Kidney tubule cell (primary cell): ENCODE measurements around the gene AGPAT3.
"Not testable (repeated sequence)": the region's sequence is repeated elsewhere in the genome, so short reads cannot be mapped to it uniquely, and the experiment has no call there.

Experiments
- DNase-seq: peaks from one replicate; pipeline ENCODE4 v3.0.0-alpha.2; 2018; ENCODE audit warnings: low spot score

Gene AGPAT3

GRCh38 chr21:43834146-43834905 is 30.7 kb upstream of the AGPAT3 start:
- no peak for DNase-seq

- DNase-seq, result no peak
These were observed 30.0 kb upstream of the AGPAT3 start for GRCh38 chr21:43835050-43835449.

- no peak for DNase-seq
These were observed 29.2 kb upstream of the AGPAT3 start for GRCh38 chr21:43835861-43836260.

- DNase-seq, result no peak
These were observed 28.4 kb upstream of the AGPAT3 start for GRCh38 chr21:43836616-43837015.

GRCh38 chr21:43840259-43840658 is 24.8 kb upstream of the AGPAT3 start:
- no peak for DNase-seq

GRCh38 chr21:43842742-43843141 is 22.3 kb upstream of the AGPAT3 start:
- no peak for DNase-seq

- not testable (repeated sequence) for DNase-seq
These were observed 20.1 kb upstream of the AGPAT3 start for GRCh38 chr21:43844906-43845305.

GRCh38 chr21:43845386-43845785 is 19.6 kb upstream of the AGPAT3 start:
- no peak for DNase-seq

- DNase-seq, result no peak
These were observed 18.6 kb upstream of the AGPAT3 start for GRCh38 chr21:43846430-43846829.

- no peak for DNase-seq
These were observed 17.7 kb upstream of the AGPAT3 start for GRCh38 chr21:43847301-43847700.

- DNase-seq, result no peak
These were observed 16.3 kb upstream of the AGPAT3 start for GRCh38 chr21:43848771-43849170.

GRCh38 chr21:43849532-43850299 is 15.3 kb upstream of the AGPAT3 start:
- DNase-seq, result no peak

- no peak for DNase-seq
These were observed 14.2 kb upstream of the AGPAT3 start for GRCh38 chr21:43850728-43851295.

GRCh38 chr21:43851593-43851992 is 13.4 kb upstream of the AGPAT3 start:
- DNase-seq, result no peak

GRCh38 chr21:43853851-43854772 is 10.9 kb upstream of the AGPAT3 start:
- DNase-seq, result no peak

GRCh38 chr21:43854773-43855633 is 10.0 kb upstream of the AGPAT3 start:
- no peak for DNase-seq

- no peak for DNase-seq
These were observed 9.1 kb upstream of the AGPAT3 start for GRCh38 chr21:43855955-43856354.

- DNase-seq, result no peak
These were observed 6.0 kb upstream of the AGPAT3 start for GRCh38 chr21:43858806-43859648.

- no peak for DNase-seq
These were observed 5.2 kb upstream of the AGPAT3 start for GRCh38 chr21:43859747-43860214.

GRCh38 chr21:43861706-43862105 is 3.3 kb upstream of the AGPAT3 start:
- no peak for DNase-seq
